Left forelimb (tissue), 1 donor: ENCODE results near the gene DIDO1.

ENCODE experiments used
- DNase-seq: peaks from one replicate; pipeline ENCODE4 v3.0.0-alpha.2; 2018; ENCODE audit warnings: low spot score

The DIDO1 gene

DNA sequence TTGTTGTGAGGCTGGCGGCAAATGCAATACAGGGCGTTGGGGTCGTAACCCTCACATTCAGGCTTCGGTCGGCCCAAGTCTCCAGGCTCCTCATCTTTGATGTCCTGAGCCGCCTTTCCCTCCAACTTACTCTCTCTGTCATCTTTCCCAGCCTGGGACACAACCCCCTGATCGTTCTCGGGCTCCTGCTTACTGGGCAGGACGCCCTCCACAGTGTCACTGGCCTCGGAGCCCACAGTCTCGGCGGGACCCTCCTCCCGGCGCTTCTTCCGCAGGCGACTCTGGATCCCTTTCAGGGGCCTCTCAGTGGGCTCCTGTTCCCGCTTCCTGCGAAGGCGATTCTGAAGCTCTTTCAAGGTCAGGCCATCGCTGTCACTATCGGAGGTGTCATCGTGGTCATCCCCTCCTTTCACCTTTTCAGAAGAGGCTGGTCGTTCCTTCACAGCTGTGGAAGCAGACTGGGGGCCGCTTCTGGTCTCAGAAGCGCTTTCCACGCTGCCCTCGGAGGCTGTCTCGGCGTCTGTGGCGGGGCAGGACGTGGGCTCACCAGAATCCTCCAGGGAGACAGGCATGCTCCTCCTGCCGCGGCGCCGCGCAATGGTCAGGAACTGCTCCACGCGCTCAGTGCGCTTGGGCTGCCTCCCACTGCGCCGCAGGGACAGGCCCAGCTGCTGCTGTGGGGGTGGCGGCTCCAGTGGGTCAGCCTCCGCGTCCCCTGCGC lies 15.4 kb downstream of the DIDO1 start:
- no peak for DNase-seq

- no peak for DNase-seq
These were observed 16.0 kb downstream of the DIDO1 start for GRCh38 chr20:62910217-62910766.

DNA sequence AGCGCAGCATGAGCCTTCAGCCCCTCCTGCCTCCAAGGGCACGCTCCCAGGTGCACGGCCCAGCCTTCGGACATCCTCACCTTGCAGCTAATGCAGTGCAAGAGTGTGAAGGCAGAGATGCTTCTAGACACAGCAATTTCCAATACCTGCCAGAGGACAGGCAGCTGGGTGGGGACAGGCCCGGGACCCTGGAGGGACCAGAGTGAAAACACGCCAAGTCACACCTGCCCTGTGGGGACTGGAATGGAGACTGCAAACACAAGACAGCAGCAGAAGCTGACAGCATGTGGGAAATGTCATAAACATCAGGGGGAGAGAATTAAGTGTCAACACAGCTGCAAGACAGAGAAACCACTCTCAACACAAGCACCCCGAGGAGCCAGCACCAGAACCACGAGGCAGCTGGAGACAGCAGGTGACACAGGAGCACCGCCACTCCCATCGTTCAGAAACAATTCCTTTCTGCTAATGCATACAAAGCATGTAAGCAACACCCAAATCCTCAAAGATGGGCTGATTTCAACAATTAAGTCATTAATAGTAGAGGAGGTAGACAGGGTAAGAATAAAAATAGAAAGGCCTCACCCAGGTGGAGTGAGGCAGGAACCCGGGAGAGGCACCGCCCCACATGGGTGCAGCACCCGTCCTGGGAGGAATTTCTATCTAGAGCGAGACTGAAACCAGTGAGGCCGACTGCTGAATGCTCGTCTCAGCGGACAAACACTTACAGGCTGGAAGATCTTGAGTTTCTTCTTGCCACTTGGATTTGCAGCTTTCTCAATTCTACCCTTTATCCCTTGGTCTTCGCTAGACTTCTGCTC lies 17.1 kb downstream of the DIDO1 start:
- DNase-seq: no peak

DNA sequence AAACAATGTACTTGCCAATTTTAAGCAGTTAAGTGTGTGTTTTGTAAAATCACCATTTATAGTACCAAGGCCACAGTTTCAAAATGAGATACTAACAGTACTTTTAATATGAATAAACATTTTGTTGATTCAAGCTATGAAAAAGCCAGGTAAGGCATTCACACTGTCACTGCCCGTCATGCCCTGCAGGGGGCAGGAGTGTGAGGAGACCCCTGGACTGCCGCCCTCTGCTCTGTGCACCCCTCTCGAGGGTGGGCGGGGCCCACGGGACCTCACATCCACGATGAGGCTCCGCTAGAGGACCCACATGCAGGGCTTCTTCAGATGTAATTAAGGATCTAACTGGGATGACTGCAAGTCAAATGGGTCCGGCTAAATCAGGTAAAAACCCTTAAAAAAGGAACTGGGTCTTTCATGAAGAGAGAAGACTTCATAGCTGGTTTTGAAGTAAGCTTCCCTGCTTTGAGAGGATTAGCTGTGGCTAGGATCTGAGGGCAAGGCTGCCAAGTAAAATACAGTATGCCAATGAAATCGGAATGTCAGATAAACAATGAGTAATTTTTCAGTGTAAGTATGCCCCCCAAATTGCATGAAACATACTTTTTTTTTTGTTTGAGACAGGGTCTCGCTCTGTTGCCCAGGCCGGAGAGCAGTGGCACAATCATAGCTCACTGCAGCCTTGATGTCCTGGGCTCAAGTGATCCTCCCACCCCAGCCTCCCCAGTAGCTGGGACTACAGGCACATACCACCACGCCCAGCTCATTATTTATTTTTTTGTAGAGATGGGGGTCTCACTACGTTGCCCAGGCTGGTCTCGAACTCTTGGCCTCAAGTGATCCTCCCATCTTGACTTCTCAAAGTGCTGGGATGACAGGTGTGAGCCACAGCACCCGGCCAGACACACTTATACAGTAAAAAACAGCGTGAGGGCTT lies 18.7 kb downstream of the DIDO1 start:
- no peak for DNase-seq

GRCh38 chr20:62906647-62907375 lies 19.5 kb downstream of the DIDO1 start:
- no peak for DNase-seq

GRCh38 chr20:62906209-62906608 lies 20.1 kb downstream of the DIDO1 start:
- no peak for DNase-seq

- DNase-seq: no peak
These were observed 20.7 kb downstream of the DIDO1 start for GRCh38 chr20:62905536-62906117.

- DNase-seq: no peak
These were observed 23.2 kb downstream of the DIDO1 start for GRCh38 chr20:62902926-62903615.

- DNase-seq: no peak
These were observed 24.4 kb downstream of the DIDO1 start for GRCh38 chr20:62901891-62902290.

DNA sequence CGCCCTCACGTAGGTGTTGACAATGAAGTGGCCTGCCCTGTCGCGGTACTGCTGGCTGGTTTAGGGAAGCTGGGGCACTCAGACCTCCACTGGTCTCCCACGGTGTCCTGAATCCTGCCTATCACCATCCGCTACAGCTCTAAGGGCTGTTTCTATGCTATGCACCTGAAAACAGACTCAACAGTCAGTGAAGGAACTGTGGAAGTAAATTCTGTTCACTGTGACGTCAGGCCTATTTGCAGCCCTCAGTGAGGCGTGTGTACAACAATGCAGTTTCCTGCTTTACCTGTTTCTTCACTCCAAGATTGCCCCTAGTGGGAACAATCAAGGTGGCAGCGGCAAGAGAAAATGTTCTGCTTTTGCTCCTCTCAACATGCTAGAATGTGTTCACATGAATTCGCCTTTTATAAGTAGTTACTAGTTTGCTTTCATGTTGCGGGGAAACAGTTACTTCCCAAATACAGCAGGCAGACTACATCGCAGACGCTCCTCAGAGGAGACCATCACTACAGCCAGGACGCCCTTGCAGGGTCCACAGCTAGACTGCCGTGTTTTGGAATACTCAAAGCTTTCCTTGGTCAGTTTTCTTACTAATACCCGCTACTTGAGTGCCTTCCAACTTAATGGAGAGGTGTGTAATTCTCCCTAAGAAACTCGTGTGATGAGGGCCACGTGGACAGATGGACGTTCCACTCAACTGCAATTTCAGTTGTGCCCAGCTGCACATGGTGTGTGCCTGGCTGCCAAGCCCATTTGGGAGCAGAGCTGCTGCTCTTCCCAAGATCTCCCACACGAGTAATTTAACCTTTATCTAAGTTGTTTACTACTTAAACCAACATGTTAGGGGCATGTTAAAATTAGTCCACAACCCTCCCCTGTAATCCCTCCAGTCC lies 25.4 kb downstream of the DIDO1 start:
- DNase-seq: no peak

DNA sequence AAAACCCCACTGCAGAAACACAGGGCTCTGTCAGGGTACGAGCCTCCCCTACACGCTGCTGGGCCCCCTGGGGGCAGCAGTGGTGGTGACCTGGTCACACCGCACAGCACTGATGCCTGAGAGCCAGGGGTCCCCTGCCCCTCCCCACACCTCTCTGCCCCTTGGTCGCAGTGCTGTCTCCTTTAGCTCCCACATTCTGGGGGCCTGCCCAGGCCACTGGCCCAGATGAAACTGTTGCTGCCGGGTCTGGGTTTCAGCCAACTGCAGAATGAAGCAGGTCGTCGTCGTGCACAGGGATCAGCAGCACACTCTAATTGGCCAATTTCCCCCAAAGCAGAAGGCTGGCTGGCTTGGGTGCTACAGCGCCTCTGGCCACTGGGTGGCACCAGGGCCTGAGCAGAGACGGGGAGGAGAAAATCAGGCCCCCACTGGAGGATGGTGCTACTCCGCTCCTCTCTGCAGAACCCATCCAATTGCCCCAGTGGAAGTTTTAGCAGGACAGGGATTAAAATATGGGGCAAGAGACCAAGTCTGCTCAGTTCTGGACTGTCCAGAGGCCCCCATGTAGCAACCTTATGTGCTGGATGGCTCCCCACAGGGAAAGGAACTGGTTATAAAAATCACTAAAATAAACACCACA lies 26.1 kb downstream of the DIDO1 start:
- DNase-seq: peak; percentile 81

DNA sequence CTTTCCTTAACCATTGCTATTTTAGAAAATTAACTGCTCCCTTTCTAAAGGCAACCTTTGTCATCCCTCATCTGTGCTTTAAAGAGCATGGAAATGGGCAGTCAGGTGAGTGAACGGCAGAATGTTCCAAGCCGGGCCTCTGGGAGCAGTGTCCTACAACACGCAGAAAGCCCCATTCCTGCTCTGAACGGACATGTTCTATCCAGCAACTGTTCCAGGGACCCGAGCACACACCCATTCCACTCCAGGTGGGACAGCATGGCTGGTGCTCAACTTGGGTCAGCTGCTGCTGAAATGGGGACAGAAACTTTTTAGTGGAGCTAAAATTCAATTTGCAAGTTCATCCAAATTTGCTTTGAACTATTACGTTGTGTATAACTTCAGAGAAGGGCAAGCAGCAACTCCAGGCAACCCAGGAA lies 26.7 kb downstream of the DIDO1 start:
- no peak for DNase-seq

GRCh38 chr20:62898970-62899632 lies 27.2 kb downstream of the DIDO1 start:
- DNase-seq: no peak

DNA sequence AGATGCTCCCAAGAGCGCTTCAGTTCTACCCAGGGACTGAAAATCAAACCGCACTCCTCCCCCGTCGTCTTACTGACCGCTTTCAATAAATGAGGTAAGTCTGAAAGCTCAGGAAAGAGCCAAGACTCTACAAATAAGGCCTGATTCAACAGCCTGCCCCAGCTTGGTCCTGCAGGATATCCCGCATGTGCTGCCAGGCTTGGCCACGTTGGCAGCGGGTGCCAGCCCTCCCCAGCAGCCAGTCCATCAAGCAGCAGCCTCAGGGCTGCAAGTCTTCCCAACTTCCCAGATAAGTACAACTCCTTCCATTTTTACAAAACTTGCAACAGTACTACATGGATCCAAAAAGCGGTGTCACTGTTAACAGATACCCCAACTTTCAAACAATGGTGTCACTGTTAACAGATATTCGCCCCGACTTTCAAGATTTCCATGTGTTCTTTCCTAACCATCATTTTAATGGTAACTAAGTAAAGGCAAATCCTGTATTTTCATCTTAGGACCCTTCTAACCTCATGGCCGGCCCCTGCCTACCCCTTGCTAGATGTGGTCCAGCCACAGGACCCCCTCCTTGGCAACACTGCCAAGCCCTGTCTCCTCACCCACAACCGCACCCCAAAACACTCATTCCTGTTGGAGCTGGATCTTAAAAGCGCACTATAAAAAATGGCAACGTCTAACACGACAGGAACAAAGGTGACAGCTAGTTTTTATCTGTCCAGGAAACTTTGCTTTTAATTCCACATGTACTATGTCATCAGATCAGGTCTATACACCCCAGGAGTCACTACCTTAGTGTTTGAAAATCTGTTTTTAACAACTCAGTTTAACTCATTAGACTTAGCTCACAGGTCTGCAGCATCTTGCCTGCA lies 28.0 kb downstream of the DIDO1 start:
- DNase-seq: no peak

GRCh38 chr20:62897666-62898065 lies 28.6 kb downstream of the DIDO1 start:
- DNase-seq: no peak

GRCh38 chr20:62896526-62896925 lies 29.8 kb downstream of the DIDO1 start:
- DNase-seq: no peak

- DNase-seq: no peak
These were observed 30.8 kb downstream of the DIDO1 start for GRCh38 chr20:62895539-62895938.
